Activated CD8-positive, alpha-beta memory T cell treated with anti-CD3 and anti-CD28 coated beads, Interleukin-2, amount 50 U/mL, for 4 hours (primary cell): Measurements from ENCODE around the gene TBC1D2.
"Not testable (repeated sequence)": the region's sequence is repeated elsewhere in the genome, so short reads cannot be mapped to it uniquely, and the experiment has no call there.

Source experiments
- DNase-seq: peaks from one replicate; pipeline ENCODE4 v3.0.0-alpha.2; 2020

Gene TBC1D2

GRCh38 chr9:98185611-98186171, 69.8 kb downstream of the TBC1D2 start:
- DNase-seq, result no peak

GRCh38 chr9:98185021-98185567, 70.4 kb downstream of the TBC1D2 start:
- DNase-seq, result no peak

- no peak for DNase-seq
Observed at GRCh38 chr9:98184326-98184725, 71.1 kb downstream of the TBC1D2 start.

- no peak for DNase-seq
Observed at GRCh38 chr9:98182889-98183599, 72.4 kb downstream of the TBC1D2 start.

- DNase-seq, result no peak
Observed at GRCh38 chr9:98182069-98182820, 73.2 kb downstream of the TBC1D2 start.

- DNase-seq, result no peak
Observed at GRCh38 chr9:98181746-98182068, 73.7 kb downstream of the TBC1D2 start.

GRCh38 chr9:98180996-98181395, 74.5 kb downstream of the TBC1D2 start:
- DNase-seq, result no peak

GRCh38 chr9:98178874-98179850, 76.3 kb downstream of the TBC1D2 start:
- DNase-seq, result no peak

GRCh38 chr9:98176391-98177259, 78.8 kb downstream of the TBC1D2 start:
- no peak for DNase-seq

- no peak for DNase-seq
Observed at GRCh38 chr9:98175762-98176161, 79.7 kb downstream of the TBC1D2 start.

- DNase-seq, result no peak
Observed at GRCh38 chr9:98175028-98175569, 80.3 kb downstream of the TBC1D2 start.

- not testable (repeated sequence) for DNase-seq
Observed at GRCh38 chr9:98174502-98174918, 80.9 kb downstream of the TBC1D2 start.

- no peak for DNase-seq
Observed at GRCh38 chr9:98173181-98173580, 82.3 kb downstream of the TBC1D2 start.

- DNase-seq, result no peak
Observed at GRCh38 chr9:98172604-98173003, 82.8 kb downstream of the TBC1D2 start.

- no peak for DNase-seq
Observed at GRCh38 chr9:98171176-98171925, 84.1 kb downstream of the TBC1D2 start.

- DNase-seq, result peak; percentile 22
Observed at GRCh38 chr9:98168941-98169488, 86.4 kb downstream of the TBC1D2 start.

- no peak for DNase-seq
Observed at GRCh38 chr9:98168153-98168780, 87.2 kb downstream of the TBC1D2 start.

- DNase-seq, result no peak
Observed at GRCh38 chr9:98164912-98165311, 90.5 kb downstream of the TBC1D2 start.

- DNase-seq, result no peak
Observed at GRCh38 chr9:98162613-98163012, 92.8 kb downstream of the TBC1D2 start.

GRCh38 chr9:98161851-98162250, 93.6 kb downstream of the TBC1D2 start:
- no peak for DNase-seq
